ENCODE data around the gene ATG9A. TPM values are rescaled to one million over a fixed set of nuclear protein-coding genes. Genes with fewer than 3 reads are reported as not detected.

Gene ATG9A
- total RNA-seq, 1 experiment from 2014 or later = 16.6 TPM

DNA sequence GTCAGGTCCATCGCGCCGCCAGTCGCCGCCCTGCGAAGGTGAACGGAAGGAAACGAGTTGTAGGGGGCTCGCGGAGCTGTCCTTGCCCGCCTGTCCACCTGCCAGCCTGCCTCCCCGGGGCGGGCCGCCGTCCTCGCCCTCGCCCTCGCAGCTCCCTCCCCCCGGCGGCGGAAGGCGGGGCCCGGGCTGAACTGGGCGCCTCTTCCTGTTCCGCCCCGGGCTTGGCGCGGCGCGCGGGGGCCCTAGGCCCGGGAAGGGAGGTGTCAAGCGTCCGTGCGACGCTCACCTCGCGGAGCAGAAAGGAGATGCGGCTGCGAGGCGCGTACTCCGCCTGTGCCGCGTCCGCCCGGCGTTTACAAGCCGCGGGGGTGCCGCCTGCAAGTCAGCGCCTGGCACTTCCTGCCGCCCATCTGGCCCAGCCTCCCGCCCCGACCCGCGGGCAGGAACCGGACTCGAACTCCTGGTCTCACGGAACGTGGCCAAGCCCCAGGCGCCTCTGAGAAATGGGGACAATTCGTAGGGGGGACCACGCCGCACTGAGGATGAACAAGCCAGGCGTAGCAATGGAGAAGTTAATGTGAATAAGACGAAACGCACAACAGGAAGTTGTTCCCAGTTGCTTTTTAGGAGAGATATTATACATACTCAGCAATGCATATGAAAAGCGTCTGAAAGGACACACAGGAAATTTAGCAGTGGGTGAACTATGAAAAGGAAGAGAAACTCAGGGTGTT lies 52.5 kb downstream of the ATG9A start, which contains the start of gene CNPPD1:
Gene CNPPD1 (minus strand): TSS at position 108 of the 734 bp plus-strand sequence. CDS start 97 bp downstream, at position 11.
- Histone ChIP-seq H3K9me3 (ENCODE audit: low read length) (no peaks in the 10 kb centered on the region), H3K36me3 (ENCODE audit: insufficient read depth, low read length) (peaks cover 25% of the 10 kb centered on the region; the same call in 1 of the 2 replicates), H2AFZ (ENCODE audit: low read length) (peak within 1 kb of the TSS; percentile 54; the same call in 1 of the 2 replicates), H3K4me3 (ENCODE audit: low read length) (peak within 1 kb of the TSS; percentile 81), H3K79me2 (ENCODE audit: low read length) (peaks cover 39% of the 10 kb centered on the region), H3K27ac (ENCODE audit: low read length) (peak within 1 kb of the TSS; percentile 88), H3K4me2 (ENCODE audit: low read depth, low read length, poor library complexity, severe bottlenecking) (peak within 1 kb of the TSS; percentile 92), H3K4me1 (ENCODE audit: low read length) (peaks cover 22% of the 10 kb centered on the region), H3K27me3 (ENCODE audit: low read length) (no peaks in the 10 kb centered on the region), H3K9me2 (replicated peaks; ENCODE audit: insufficient read depth, low read length) (no peaks in the 10 kb centered on the region), H3K9ac (ENCODE audit: low read length) (peak within 1 kb of the TSS; percentile 98), H4K20me1 (ENCODE audit: insufficient read depth, low read depth, low read length) (no peaks in the 10 kb centered on the region)
- DNase-seq = peak; percentile 94

DNA sequence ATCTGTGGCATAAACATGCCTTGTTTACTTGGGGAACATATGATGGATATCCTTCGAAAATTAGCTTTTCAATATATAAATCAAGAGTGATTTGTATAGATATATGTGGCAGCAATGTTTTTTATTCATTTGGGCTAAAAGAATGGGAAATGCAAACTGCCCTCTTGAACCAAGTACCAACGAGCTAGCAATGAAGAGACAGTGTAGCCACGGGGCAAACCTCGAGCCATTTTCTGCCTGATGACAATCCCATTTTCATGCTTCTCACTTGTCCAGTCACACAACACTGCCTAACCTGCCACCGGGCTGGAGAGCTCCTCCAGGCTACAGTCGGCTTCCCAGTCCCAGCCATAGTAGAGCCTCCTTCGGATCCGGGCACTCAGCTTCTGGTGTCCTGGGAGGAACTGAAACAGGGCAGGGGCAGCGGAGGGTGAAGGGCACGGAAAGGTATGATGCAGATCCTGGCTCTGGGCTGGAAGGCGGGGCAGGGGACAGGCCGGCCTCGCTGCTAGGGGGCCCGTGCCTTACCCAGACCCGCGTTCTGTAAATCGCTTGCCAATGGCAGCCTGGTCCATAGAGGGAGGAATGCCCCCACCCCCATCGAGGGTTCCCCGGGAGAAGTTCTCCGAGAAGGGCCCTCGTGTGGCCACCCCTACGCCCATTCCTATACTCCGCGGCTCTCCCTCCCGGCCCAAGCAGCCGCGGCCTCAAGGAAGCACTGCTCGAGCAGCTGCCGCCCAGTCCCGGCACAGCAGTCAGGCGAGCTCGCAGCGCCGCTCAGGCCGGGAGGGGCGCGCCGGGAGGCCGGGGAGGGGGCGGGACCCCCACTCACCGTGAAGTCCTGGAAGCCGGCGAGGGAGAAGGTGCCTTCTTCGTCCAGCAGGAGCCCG lies 53.3 kb downstream of the ATG9A start:
- Histone ChIP-seq H3K36me3 (ENCODE audit: insufficient read depth, low read length) (peaks cover 17% of the 10 kb centered on the region; the same call in 1 of the 2 replicates), H3K79me2 (ENCODE audit: low read length) (peaks cover 39% of the 10 kb centered on the region), H3K9ac (ENCODE audit: low read length) (peak overlapping the region; percentile 98), H3K27ac (ENCODE audit: low read length) (peak overlapping the region; percentile 88), H3K4me2 (ENCODE audit: low read depth, low read length, poor library complexity, severe bottlenecking) (peak overlapping the region; percentile 92), H3K27me3 (ENCODE audit: low read length) (no peaks in the 10 kb centered on the region), H3K9me3 (ENCODE audit: low read length) (no peaks in the 10 kb centered on the region), H3K4me3 (ENCODE audit: low read length) (peak overlapping the region; percentile 81), H3K4me1 (ENCODE audit: low read length) (peaks cover 22% of the 10 kb centered on the region), H2AFZ (ENCODE audit: low read length) (peak overlapping the region; percentile 54; the same call in 1 of the 2 replicates), H4K20me1 (ENCODE audit: insufficient read depth, low read depth, low read length) (no peaks in the 10 kb centered on the region), H3K9me2 (replicated peaks; ENCODE audit: insufficient read depth, low read length) (no peaks in the 10 kb centered on the region)
- peak; percentile 84 for DNase-seq

DNA sequence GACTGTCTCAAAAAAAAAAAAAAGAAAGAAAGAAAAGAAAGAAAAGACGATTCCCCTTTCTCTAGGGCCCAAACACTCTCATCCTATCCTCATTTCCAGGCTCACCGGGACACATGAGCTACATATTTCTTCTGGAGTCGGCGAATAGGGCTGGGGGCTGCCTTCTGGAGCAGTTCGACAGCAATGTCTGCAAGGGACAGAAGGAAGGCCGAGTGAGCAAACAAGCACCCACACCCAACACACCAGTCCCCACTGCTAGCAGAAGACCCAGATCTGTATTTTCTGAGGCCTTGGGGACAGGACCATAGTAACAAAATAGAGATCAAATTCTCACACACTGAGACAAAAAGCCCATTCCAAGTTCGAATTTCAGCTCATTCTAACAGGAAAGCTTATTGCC lies 54.0 kb downstream of the ATG9A start:
- H4K20me1 ChIP-seq (ENCODE audit: insufficient read depth, low read depth, low read length) = no peaks in the 10 kb centered on the region
- H3K9me3 ChIP-seq (ENCODE audit: low read length) = no peaks in the 10 kb centered on the region
- peak overlapping the region; percentile 81 for H3K4me3 ChIP-seq (ENCODE audit: low read length)
- H3K79me2 ChIP-seq (ENCODE audit: low read length) = peaks cover 39% of the 10 kb centered on the region
- peak overlapping the region; percentile 88 for H3K27ac ChIP-seq (ENCODE audit: low read length)
- H3K4me1 ChIP-seq (ENCODE audit: low read length) = peaks cover 22% of the 10 kb centered on the region
- peak overlapping the region; percentile 98 for H3K9ac ChIP-seq (ENCODE audit: low read length)
- no peak for DNase-seq
- H3K27me3 ChIP-seq (ENCODE audit: low read length) = no peaks in the 10 kb centered on the region
- no peaks in the 10 kb centered on the region for H3K9me2 ChIP-seq (replicated peaks; ENCODE audit: insufficient read depth, low read length)
- peaks cover 13% of the 10 kb centered on the region; the same call in 1 of the 2 replicates for H3K36me3 ChIP-seq (ENCODE audit: insufficient read depth, low read length)
- no peak overlapping the region for H2AFZ ChIP-seq (ENCODE audit: low read length)
- H3K4me2 ChIP-seq (ENCODE audit: low read depth, low read length, poor library complexity, severe bottlenecking) = peak overlapping the region; percentile 92

DNA sequence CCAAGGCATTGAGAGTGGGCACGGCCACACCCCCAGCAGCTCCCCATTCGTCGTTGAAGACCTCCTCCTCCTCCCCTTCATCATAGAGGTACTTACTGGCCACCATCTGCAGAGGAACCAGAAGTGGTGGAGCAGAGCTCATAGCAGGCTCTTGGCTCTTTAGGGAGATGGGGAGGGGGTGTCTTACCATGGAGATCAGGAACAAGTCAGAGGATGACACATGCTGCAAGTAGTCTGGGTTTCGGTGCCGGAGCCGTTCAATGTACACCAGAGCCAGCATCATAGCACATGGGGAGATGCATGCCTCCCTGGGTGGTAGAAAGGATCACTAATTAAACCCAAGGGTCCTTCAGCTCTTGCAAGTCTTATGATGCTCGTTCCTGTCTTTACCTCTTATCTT lies 54.6 kb downstream of the ATG9A start:
- H3K27me3 ChIP-seq (ENCODE audit: low read length) = no peaks in the 10 kb centered on the region
- H3K9me3 ChIP-seq (ENCODE audit: low read length) = no peaks in the 10 kb centered on the region
- H3K4me2 ChIP-seq (ENCODE audit: low read depth, low read length, poor library complexity, severe bottlenecking) = no peak overlapping the region
- H3K27ac ChIP-seq (ENCODE audit: low read length) = no peak overlapping the region
- no peak overlapping the region for H3K4me3 ChIP-seq (ENCODE audit: low read length)
- H3K9me2 ChIP-seq (replicated peaks; ENCODE audit: insufficient read depth, low read length) = no peaks in the 10 kb centered on the region
- DNase-seq = peak; percentile 32
- H3K9ac ChIP-seq (ENCODE audit: low read length) = peak overlapping the region; percentile 12; the same call in 1 of the 2 replicates
- no peaks in the 10 kb centered on the region for H4K20me1 ChIP-seq (ENCODE audit: insufficient read depth, low read depth, low read length)
- H2AFZ ChIP-seq (ENCODE audit: low read length) = no peak overlapping the region
- H3K36me3 ChIP-seq (ENCODE audit: insufficient read depth, low read length) = peaks cover 8% of the 10 kb centered on the region; the same call in 1 of the 2 replicates
- H3K79me2 ChIP-seq (ENCODE audit: low read length) = peaks cover 35% of the 10 kb centered on the region
- peaks cover 22% of the 10 kb centered on the region for H3K4me1 ChIP-seq (ENCODE audit: low read length)

DNA sequence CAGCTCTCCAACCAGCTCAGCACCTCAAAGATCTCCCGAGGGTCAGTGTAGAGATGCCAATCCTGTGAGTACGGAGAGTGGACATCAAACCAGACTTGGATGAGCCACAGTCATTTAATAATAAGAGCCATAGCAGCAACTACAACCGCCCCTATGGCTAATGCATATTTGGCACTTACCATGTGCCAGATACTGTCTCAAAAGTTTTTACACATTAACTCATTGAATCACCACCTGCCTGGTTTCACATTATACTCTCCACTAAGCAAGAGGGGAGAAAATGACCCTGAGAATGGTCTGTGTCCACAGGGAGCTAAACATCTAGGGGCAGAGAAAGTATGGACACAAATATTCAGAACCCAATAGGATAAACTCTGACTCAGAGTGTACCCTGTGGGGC lies 55.3 kb downstream of the ATG9A start:
- Histone ChIP-seq H3K79me2 (ENCODE audit: low read length) (peaks cover 29% of the 10 kb centered on the region), H3K4me3 (ENCODE audit: low read length) (no peak overlapping the region), H2AFZ (ENCODE audit: low read length) (no peak overlapping the region), H3K9me3 (ENCODE audit: low read length) (no peaks in the 10 kb centered on the region), H3K36me3 (ENCODE audit: insufficient read depth, low read length) (peaks cover 8% of the 10 kb centered on the region; the same call in 1 of the 2 replicates), H4K20me1 (ENCODE audit: insufficient read depth, low read depth, low read length) (no peaks in the 10 kb centered on the region), H3K4me2 (ENCODE audit: low read depth, low read length, poor library complexity, severe bottlenecking) (no peak overlapping the region), H3K4me1 (ENCODE audit: low read length) (peaks cover 17% of the 10 kb centered on the region), H3K9ac (ENCODE audit: low read length) (no peak overlapping the region), H3K9me2 (replicated peaks; ENCODE audit: insufficient read depth, low read length) (no peaks in the 10 kb centered on the region), H3K27ac (ENCODE audit: low read length) (no peak overlapping the region), H3K27me3 (ENCODE audit: low read length) (no peaks in the 10 kb centered on the region)
- no peak for DNase-seq

DNA sequence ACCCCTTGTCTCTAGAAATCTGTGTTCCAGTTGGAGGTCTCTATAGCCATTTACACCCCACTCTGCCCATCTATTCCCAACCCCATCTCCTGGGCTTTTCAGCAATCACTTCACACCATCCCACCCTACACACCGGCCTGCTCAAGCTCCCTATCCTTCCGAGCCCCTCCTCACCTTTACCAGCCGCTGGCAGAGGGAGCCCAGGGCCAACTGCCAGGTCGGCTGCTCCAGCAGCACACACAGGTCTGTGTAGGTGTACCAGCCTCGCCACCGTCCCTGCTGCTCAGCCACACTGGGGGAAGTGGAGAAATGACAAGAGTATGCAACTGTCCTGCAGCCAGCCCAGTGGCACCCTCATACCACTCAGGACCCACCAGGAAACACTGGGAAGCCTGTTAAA lies 56.3 kb downstream of the ATG9A start:
- Histone ChIP-seq H3K9ac (ENCODE audit: low read length) (no peak overlapping the region), H3K9me3 (ENCODE audit: low read length) (no peaks in the 10 kb centered on the region)

DNA sequence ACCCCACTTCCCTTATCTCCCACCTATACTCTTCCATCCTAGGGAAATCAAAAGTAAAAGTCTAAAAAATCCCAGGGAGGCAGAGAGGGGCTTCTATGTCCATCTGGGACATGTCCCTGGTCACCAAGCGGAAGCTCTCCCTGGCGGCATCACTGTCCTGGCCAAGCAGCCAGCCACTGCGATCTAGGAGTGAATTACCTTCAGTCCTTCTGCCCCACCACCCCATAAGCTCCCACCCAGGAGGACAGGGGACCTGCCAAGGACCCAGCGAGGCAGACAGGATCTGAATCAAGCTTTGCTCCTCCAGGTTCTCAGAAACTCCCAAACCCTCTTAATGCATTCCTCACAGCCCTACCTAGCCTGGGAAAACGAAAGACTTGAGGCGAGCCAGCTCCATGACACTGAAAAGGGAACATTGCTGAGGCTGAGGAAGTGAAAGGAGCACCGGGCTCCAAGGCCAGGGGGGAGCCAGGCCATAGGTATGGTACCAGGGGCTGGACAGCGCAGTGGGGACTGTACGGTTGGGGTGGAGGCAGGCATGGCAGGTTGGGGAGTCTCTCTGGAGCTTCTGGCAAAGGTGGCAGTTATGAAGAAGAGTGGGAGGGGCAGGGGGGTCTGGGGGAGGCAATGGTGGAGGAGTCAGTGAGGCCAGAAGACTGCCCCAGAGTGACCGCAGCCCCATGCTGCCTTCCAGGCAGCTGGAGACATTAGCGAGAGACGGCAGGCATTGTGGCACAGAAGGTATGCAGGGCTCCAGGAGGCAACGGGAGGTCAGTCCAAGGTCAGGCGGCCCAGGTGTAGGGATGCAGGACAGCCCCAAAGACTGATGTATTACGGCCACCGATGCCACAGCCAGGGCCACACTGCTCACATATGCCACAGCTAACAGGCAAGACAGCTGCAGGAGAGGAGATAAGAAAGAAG lies 56.9 kb downstream of the ATG9A start:
- Histone ChIP-seq H3K9me2 (replicated peaks; ENCODE audit: insufficient read depth, low read length) (no peaks in the 10 kb centered on the region), H2AFZ (ENCODE audit: low read length) (no peak overlapping the region), H3K36me3 (ENCODE audit: insufficient read depth, low read length) (peaks cover 8% of the 10 kb centered on the region; the same call in 1 of the 2 replicates), H3K27ac (ENCODE audit: low read length) (no peak overlapping the region), H3K4me3 (ENCODE audit: low read length) (no peak overlapping the region), H3K79me2 (ENCODE audit: low read length) (peaks cover 22% of the 10 kb centered on the region), H3K9ac (ENCODE audit: low read length) (no peak overlapping the region), H3K27me3 (ENCODE audit: low read length) (no peaks in the 10 kb centered on the region), H3K9me3 (ENCODE audit: low read length) (no peaks in the 10 kb centered on the region), H3K4me1 (ENCODE audit: low read length) (peaks cover 12% of the 10 kb centered on the region), H4K20me1 (ENCODE audit: insufficient read depth, low read depth, low read length) (no peaks in the 10 kb centered on the region), H3K4me2 (ENCODE audit: low read depth, low read length, poor library complexity, severe bottlenecking) (no peak overlapping the region)
- DNase-seq = peak; percentile 21

More for the DNA sequence above, 56.3 kb downstream of the ATG9A start:
- Histone ChIP-seq H3K36me3 (ENCODE audit: insufficient read depth, low read length) (peaks cover 8% of the 10 kb centered on the region; the same call in 1 of the 2 replicates), H4K20me1 (ENCODE audit: insufficient read depth, low read depth, low read length) (no peaks in the 10 kb centered on the region), H3K4me3 (ENCODE audit: low read length) (no peak overlapping the region), H3K9me2 (replicated peaks; ENCODE audit: insufficient read depth, low read length) (no peaks in the 10 kb centered on the region), H3K27ac (ENCODE audit: low read length) (no peak overlapping the region), H3K27me3 (ENCODE audit: low read length) (no peaks in the 10 kb centered on the region), H3K4me1 (ENCODE audit: low read length) (peaks cover 13% of the 10 kb centered on the region), H2AFZ (ENCODE audit: low read length) (no peak overlapping the region), H3K4me2 (ENCODE audit: low read depth, low read length, poor library complexity, severe bottlenecking) (no peak overlapping the region), H3K79me2 (ENCODE audit: low read length) (peaks cover 22% of the 10 kb centered on the region)
- DNase-seq = no peak

Data from Karpas-422 (cell line).